Effector memory CD8-positive, alpha-beta T cell (primary cell): ENCODE results near the gene DNAH3.
A peak's percentile ranks its signal among the peaks of the same experiment; 100 is the strongest.
"Not testable (repeated sequence)": the region's sequence is repeated elsewhere in the genome, so short reads cannot be mapped to it uniquely, and the experiment has no call there.

ENCODE experiments used
- ATAC-seq: fragments of 150-1000 bp; cut with Tn5 transposase; replicated peaks from 2 replicates; pipeline ENCODE4 v1.10.0; 2021; ENCODE audit warnings: mild to moderate bottlenecking, moderate library complexity
- DNase-seq, 3 experiments: peaks; one replicate each; pipeline ENCODE4 v3.0.0; 2021
- H3K27ac Mint-ChIP-seq, 2 donors: one replicate each; pipeline ENCODE4 v1.8.0; 2022; ENCODE audit warnings: mild to moderate bottlenecking in 2 of 2, mixed read lengths in 2 of 2, moderate library complexity in 2 of 2
- H3K27me3 Mint-ChIP-seq, 2 donors: one replicate each; pipeline ENCODE4 v1.8.0; 2022; ENCODE audit warnings: mixed read lengths in 2 of 2
- H3K36me3 Mint-ChIP-seq: one replicate; pipeline ENCODE4 v1.8.0; 2022; ENCODE audit warnings: mild to moderate bottlenecking, moderate library complexity, mixed read lengths; ENCODE audit not compliant: insufficient read depth
- H3K4me1 Mint-ChIP-seq, 2 donors: one replicate each; pipeline ENCODE4 v1.8.0; 2022; ENCODE audit warnings: low read depth in 2 of 2, mixed read lengths in 2 of 2
- H3K4me3 Mint-ChIP-seq, 2 donors: one replicate each; pipeline ENCODE4 v1.8.0; 2022; ENCODE audit warnings: mild to moderate bottlenecking in 2 of 2, mixed read lengths in 2 of 2, moderate library complexity in 2 of 2
- H3K9me3 Mint-ChIP-seq, 2 donors: one replicate each; pipeline ENCODE4 v1.8.0; 2022; ENCODE audit warnings: mixed read lengths in 2 of 2
- total RNA-seq, 9 experiments: gene quantifications; one replicate each; lab custom pipeline; 2026; lab: John Stamatoyannopoulos, UW

Gene DNAH3, protein sequence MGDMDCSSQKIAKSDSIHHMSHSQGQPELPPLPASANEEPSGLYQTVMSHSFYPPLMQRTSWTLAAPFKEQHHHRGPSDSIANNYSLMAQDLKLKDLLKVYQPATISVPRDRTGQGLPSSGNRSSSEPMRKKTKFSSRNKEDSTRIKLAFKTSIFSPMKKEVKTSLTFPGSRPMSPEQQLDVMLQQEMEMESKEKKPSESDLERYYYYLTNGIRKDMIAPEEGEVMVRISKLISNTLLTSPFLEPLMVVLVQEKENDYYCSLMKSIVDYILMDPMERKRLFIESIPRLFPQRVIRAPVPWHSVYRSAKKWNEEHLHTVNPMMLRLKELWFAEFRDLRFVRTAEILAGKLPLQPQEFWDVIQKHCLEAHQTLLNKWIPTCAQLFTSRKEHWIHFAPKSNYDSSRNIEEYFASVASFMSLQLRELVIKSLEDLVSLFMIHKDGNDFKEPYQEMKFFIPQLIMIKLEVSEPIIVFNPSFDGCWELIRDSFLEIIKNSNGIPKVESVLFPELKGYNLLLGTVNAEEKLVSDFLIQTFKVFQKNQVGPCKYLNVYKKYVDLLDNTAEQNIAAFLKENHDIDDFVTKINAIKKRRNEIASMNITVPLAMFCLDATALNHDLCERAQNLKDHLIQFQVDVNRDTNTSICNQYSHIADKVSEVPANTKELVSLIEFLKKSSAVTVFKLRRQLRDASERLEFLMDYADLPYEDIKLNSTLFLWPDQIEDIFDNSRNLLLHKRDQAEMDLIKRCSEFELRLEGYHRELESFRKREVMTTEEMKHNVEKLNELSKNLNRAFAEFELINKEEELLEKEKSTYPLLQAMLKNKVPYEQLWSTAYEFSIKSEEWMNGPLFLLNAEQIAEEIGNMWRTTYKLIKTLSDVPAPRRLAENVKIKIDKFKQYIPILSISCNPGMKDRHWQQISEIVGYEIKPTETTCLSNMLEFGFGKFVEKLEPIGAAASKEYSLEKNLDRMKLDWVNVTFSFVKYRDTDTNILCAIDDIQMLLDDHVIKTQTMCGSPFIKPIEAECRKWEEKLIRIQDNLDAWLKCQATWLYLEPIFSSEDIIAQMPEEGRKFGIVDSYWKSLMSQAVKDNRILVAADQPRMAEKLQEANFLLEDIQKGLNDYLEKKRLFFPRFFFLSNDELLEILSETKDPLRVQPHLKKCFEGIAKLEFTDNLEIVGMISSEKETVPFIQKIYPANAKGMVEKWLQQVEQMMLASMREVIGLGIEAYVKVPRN (N-terminal part only)
- 0 to 0.36 (median 0.03) reads per million in 9 experiments for total RNA-seq

DNA sequence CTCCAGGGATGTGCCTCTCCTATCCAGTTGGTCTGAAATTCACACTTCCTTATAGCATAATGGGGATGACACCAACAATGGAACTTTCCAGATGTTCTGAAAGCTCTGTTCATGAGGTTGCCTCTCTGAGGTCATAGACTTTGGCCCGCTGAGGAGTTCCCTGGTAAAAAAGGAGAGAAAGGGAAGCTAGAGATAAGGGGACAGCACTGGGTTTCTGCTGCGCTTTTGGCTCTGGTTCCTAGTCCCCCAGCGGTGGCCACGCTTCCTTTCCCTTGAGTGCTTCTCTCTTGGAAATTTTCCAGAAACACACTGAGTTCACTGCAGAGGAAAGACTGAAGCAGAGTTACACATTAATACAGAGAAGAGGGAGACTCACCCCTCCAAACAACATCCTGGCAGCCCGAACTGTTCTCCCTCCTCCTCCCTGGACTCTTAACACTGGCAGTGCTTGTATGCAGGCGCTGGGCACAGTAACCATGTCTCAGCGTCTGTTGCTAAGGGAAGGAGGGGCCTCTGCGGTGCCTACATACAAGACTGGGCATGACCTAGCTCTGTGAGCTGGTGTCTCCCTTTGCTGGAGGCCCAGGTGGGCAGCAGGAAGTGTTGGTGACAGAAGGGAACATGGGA, at the start of gene DNAH3:
Gene DNAH3, minus strand, starts transcription at position 472 of the 627 bp plus-strand sequence. CDS start 527 bp downstream, outside the sequence.
- Mint-ChIP-seq H3K4me1 (no peaks in the 10 kb centered on the region), H3K27ac (no peak within 1 kb of the TSS), H3K27me3 (peaks cover 41 to 60% of the 10 kb centered on the region in 2 donors), H3K36me3 (no peaks in the 10 kb centered on the region), H3K9me3 (no peaks in the 10 kb centered on the region), H3K4me3 (peak within 1 kb of the TSS in 1 of 2 donors; percentile 10)
- no peak for DNase-seq
- no peak for ATAC-seq

DNA sequence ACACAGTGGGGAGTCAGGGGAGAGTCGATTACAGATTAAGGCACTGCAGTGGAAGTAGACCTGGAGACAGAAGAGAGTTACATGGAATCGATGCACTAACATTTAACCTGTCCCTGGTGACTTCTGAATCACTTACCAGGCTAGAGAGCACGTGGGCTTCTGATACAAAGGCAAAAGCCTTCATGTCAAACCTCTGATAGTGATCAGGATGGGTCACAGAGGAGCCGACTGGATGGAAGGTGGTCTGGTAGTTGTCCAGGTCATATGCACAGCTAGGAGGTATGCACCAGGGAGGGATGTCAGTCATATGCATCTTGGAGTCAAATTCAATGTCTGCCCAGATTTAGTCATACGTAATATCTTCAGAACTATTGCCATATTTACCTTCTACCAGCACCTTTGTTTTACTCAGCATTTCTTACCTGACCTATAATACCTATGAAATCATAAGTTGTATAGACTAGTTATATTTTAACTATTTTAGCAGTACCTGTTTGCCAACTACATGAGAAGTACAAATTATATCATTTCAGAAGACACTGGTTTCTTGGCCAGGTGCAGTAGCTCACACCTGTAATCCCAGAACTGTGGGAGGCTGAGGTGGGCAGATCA, 49.1 kb upstream of the DNAH3 start:
- Mint-ChIP-seq H3K4me1 (no peaks in the 10 kb centered on the region), H3K4me3 (no peak overlapping the region), H3K27ac (no peak overlapping the region), H3K27me3 (peaks cover 32 to 80% of the 10 kb centered on the region in 2 donors), H3K9me3 (no peaks in the 10 kb centered on the region), H3K36me3 (no peaks in the 10 kb centered on the region)
- no peak for ATAC-seq
- no peak for DNase-seq

DNA sequence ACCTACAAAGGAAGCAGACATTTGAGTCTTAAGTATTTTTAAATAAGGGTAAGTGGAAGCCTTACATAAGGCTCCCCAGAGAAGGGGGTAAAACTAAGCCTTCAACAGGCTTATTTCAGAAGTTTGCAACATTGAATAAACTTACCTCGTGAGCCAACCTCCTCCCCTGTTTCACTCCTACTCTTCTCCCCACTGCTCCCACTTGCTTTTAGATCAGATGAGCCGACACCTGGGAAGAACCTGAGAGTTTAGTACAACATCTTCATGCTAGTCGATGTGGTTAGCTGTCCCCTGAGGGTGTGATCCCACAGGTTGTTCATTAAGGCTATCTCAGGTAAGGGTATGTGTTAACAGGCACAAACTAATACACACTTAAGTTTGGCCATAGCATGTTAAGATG, 47.0 kb upstream of the DNAH3 start:
- peaks cover 39 to 100% of the 10 kb centered on the region in 2 donors for H3K27me3 Mint-ChIP-seq
- ATAC-seq = no peak
- H3K36me3 Mint-ChIP-seq = no peaks in the 10 kb centered on the region
- no peaks in the 10 kb centered on the region for H3K9me3 Mint-ChIP-seq
- no peak for DNase-seq
- no peak overlapping the region for H3K27ac Mint-ChIP-seq
- no peak overlapping the region for H3K4me3 Mint-ChIP-seq
- no peaks in the 10 kb centered on the region for H3K4me1 Mint-ChIP-seq

DNA sequence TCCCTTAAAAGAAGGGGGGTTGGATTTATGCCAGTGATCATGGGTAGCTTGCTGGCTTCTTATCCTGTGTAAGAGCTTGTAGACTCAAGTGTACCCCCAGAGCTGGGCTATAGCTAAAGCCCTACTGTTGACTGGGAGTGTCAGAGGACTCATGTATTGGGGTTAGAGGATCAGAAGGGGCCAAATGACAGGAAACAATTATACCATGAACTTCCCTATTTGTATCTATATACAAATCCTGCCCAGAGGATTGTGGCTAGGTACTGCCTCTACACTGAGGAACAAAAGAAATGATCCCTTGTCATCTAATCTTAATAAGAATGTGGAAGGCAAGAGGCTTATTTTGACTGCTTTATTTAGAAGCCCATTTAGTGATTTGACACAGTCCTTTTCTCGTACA, 46.5 kb upstream of the DNAH3 start:
- Mint-ChIP-seq H3K27ac (no peak overlapping the region), H3K36me3 (no peaks in the 10 kb centered on the region), H3K4me1 (no peaks in the 10 kb centered on the region), H3K4me3 (no peak overlapping the region), H3K9me3 (no peaks in the 10 kb centered on the region), H3K27me3 (peaks cover 39 to 100% of the 10 kb centered on the region in 2 donors)
- ATAC-seq (no peak), DNase-seq (no peak)

DNA sequence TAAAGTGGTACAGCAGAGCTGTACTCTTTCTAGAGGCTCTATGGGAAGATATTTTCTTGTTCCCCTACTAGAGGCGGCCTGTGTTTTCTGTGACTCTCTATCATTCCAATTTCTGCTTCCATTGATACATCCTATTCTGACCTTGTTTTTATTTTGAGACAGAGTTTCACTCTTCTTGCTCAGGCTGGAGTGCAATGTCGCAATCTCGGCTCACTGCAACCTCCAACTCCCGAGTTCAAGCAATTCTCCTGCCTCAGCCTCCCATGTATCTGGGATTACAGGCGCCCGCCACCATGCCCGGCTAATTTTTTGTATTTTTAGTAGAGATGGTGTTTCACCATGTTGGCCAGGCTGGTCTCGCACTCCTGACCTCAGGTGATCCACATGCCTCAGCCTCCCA, 44.7 kb upstream of the DNAH3 start:
- DNase-seq, H3K4me1 Mint-ChIP-seq, H3K4me3 Mint-ChIP-seq, ATAC-seq, H3K36me3 Mint-ChIP-seq, H3K27ac Mint-ChIP-seq, H3K9me3 Mint-ChIP-seq: not testable (repeated sequence)
- H3K27me3 Mint-ChIP-seq = peaks cover 33 to 90% of the 10 kb centered on the region in 2 donors

DNA sequence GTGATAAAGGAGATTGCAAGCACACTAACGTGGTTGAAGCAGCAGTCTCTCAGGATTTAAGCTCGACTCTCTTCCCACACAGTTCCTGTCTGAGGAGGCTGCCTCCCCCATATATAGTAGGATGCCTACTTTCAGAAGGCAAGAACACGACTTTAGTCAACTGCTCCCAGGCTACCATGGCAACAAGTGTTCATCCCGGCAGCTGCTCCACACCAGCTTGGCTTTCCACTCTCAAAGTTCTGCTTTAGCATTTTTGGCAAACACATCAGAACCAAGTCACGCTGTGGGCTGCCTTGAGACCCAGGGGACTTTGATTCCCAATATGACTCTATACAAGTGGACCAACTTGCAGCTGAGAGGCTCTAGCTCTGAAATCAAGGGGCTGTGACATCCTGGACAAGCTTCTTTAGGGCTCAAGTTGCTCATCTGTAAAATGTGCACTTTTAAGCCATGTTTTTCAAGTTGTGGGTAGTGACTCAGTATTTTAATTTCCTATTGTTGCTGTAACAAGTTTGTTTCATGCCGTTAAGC, 44.2 kb upstream of the DNAH3 start:
- Mint-ChIP-seq H3K27ac (no peak overlapping the region), H3K4me1 (no peaks in the 10 kb centered on the region), H3K36me3 (no peaks in the 10 kb centered on the region), H3K27me3 (peaks cover 35 to 90% of the 10 kb centered on the region in 2 donors), H3K4me3 (no peak overlapping the region), H3K9me3 (peaks cover 0 to 2% of the 10 kb centered on the region in 2 donors)
- DNase-seq (no peak), ATAC-seq (no peak)

DNA sequence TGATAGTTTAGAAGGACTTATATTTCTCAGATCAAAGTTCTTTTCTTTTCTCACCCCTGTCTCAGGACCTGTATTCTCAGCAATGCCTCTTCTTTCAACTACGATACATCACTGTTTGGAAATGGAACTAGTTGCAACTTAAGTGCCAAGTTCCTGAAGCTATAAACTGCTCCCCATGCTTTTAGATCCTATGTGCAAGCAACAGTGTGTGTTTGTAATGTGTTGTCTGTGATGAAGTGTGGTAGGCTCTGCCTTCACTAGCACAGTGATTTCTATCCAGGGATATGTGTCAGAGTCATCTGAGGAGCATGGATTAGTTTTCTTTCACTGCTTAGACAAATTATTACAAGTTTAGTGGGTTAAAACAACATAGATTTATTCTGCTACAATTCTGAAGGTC, 42.3 kb upstream of the DNAH3 start:
- Mint-ChIP-seq H3K4me1 (peaks cover 4 to 5% of the 10 kb centered on the region in 2 donors), H3K27me3 (peaks cover 28 to 74% of the 10 kb centered on the region in 2 donors), H3K4me3 (no peak overlapping the region), H3K9me3 (peaks cover 0 to 2% of the 10 kb centered on the region in 2 donors), H3K36me3 (no peaks in the 10 kb centered on the region), H3K27ac (no peak overlapping the region)
- no peak for DNase-seq
- ATAC-seq = no peak

DNA sequence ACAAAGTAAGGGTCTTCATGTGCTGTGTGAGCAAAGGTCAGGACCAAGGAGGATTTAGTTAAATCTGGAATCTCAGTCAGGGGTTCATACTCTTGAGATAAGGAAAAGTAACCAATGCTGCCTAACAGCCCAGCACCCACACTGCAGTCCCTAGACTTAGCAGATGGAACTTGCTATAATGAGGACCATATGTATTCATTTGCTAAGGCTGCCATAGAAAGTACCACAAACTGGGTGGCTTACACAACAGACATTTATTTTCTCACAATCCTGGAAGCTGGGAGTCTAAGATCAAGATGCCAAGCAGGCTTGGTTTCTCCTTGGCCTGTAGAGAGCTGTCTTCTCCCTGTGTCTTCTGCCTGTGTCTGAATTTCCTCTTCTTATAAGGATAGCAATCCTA, 40.0 kb upstream of the DNAH3 start:
- no peak for ATAC-seq
- Mint-ChIP-seq H3K27ac (no peak overlapping the region), H3K27me3 (peaks cover 21 to 50% of the 10 kb centered on the region in 2 donors), H3K4me1 (peaks cover 4 to 5% of the 10 kb centered on the region in 2 donors), H3K9me3 (peaks cover 0 to 2% of the 10 kb centered on the region in 2 donors), H3K36me3 (no peaks in the 10 kb centered on the region), H3K4me3 (no peak overlapping the region)
- DNase-seq = no peak

DNA sequence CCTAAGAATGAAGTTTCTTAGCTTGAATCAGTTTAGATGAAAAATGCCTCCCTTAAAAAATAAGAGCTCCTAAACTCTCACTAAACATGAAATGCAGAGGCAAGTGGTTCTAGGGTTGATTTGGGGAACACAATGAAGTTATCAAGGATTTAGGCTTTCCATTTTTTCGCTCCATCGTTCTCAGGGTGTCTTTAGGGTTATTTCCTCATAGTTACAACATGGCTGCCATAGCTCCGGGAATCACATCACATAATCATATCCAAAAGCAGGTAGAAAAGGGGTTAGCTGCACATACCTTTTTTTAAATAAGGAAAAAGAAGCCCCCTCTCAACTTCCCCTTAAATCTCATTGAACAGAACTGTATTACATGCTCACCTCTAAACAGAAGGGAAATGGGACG, 39.4 kb upstream of the DNAH3 start:
- peaks cover 0 to 2% of the 10 kb centered on the region in 2 donors for H3K9me3 Mint-ChIP-seq
- ATAC-seq (no peak), DNase-seq (no peak)
- H3K27me3 Mint-ChIP-seq = peaks cover 15 to 45% of the 10 kb centered on the region in 2 donors
- no peak overlapping the region for H3K4me3 Mint-ChIP-seq
- H3K4me1 Mint-ChIP-seq = peaks cover 4 to 5% of the 10 kb centered on the region in 2 donors
- no peak overlapping the region for H3K27ac Mint-ChIP-seq
- no peaks in the 10 kb centered on the region for H3K36me3 Mint-ChIP-seq

DNA sequence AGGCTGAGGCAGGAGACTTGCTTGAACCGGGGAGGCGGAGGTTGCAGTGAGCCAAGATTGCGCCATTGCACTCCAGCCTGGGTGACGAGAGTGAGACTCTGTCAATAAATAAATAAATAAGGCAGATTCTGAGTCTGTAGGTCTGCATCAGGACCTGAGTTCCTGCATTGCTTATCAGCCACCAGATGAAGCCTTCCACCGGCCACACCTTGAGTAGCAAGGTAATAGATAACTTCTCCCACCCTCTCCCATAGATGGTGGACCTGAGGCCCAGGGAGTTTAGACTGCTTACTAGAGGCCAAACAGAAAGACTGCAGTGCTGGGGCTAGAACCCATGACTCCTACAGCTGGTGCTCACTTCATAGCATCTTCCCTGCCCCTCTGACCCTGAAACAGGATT, 38.7 kb upstream of the DNAH3 start:
- Mint-ChIP-seq H3K36me3 (no peaks in the 10 kb centered on the region), H3K9me3 (peaks cover 0 to 2% of the 10 kb centered on the region in 2 donors), H3K27me3 (peaks cover 8 to 38% of the 10 kb centered on the region in 2 donors), H3K27ac (no peak overlapping the region), H3K4me3 (no peak overlapping the region), H3K4me1 (peaks cover 5 to 6% of the 10 kb centered on the region in 2 donors)
- ATAC-seq (no peak), DNase-seq (no peak)

DNA sequence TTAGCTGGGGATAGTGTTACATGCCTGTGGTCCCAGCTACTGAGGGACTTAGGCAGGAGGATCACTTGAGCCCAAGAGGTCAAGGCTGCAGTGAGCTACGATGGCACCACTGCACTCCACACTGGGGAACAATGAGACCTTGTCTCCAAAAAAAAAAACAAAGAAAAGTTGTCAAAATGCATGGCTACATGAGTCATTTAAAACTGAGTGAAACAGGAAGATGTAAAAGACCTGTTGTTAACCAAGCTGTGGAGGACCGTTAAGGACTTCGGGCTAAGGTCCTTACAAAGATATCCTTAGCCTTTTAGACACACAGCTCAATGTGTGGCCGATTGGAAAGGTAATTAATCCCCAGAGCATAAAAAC, 35.7 kb upstream of the DNAH3 start:
- Mint-ChIP-seq H3K4me3 (no peak overlapping the region), H3K27me3 (peaks cover 5 to 10% of the 10 kb centered on the region in 2 donors), H3K4me1 (peaks cover 5 to 6% of the 10 kb centered on the region in 2 donors), H3K36me3 (peaks cover 2% of the 10 kb centered on the region), H3K9me3 (peaks cover 0 to 2% of the 10 kb centered on the region in 2 donors), H3K27ac (no peak overlapping the region)
- ATAC-seq (no peak), DNase-seq (no peak)

DNA sequence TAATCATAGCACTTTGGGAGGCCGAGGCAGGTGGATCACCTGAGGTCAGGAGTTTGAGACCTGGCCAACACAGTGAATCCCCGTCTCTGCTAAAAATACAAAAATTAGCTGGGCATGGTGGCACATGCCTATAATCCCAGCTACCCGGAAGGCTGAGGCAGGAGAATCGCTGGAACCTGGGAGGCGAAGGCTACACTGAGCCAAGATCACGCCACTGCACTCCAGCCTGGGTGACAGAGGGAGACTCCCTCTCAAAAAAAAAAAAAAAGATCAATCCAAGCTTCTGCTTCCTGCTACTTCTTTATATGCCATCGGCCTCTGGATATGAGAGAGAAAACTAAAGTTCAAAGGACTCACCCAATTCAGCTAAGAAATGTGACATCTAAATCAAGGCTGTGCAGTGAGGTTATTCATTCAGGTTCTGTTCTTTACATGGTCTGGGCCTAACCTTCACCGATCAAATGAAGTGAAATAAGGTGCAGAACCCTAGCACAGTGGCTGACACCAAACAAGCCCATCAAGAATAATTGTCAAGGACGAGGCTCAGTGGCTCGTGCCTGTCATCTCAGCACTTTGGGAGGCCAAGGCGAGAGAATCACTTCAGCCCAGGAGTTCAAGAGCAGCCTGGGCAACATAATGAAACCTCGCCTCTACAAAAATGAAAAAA, 35.1 kb upstream of the DNAH3 start:
- Mint-ChIP-seq H3K36me3 (peaks cover 3% of the 10 kb centered on the region), H3K4me1 (peaks cover 5 to 6% of the 10 kb centered on the region in 2 donors), H3K27me3 (peaks cover 5 to 10% of the 10 kb centered on the region in 2 donors), H3K4me3 (no peak overlapping the region), H3K27ac (no peak overlapping the region), H3K9me3 (peaks cover 0 to 2% of the 10 kb centered on the region in 2 donors)
- ATAC-seq = no peak
- no peak for DNase-seq
